ENCODE data around the gene MPPE1.

GRCh38 chr18:11957636-11958035 is 49.5 kb upstream of the MPPE1 start:
- no peak for TF ChIP-seq EP300 (IDR thresholded peaks at IDR 0.05)
- TF ChIP-seq CTCF (IDR thresholded peaks at IDR 0.05) = no peak
- TF ChIP-seq POLR2A (IDR thresholded peaks at IDR 0.05) = no peak

Data from upper lobe of left lung (tissue), 4 donors.